HEK293T (cell line): ENCODE measurements around the gene CHRM4.

Source experiments
- CTCF ChIA-PET: fragments of 350-600 bp; formaldehyde crosslinking; extraction: SDS; loops from one replicate; lab custom pipeline; 2021; ENCODE audit warnings: antibody characterized with exemption, inconsistent platforms; lab: Yijun Ruan, JAX
- POLR2A ChIA-PET: fragments of 350-600 bp; formaldehyde crosslinking; extraction: SDS; loops from one replicate; lab custom pipeline; 2020; ENCODE audit warnings: antibody characterized with exemption, inconsistent platforms; lab: Yijun Ruan, JAX
- DNase-seq: peaks from one replicate; pipeline ENCODE4 v3.0.0; 2012; ENCODE audit warnings: mixed read lengths; ENCODE audit errors: extremely low spot score
- ARNT ChIP-seq: fragments of 450-650 bp; IDR thresholded peaks from 2 replicates; pipeline ENCODE4 v1.6.1; 2017; ENCODE audit warnings: mild to moderate bottlenecking
- BHLHE40 ChIP-seq: fragments of 450-650 bp; IDR thresholded peaks from 2 replicates; pipeline ENCODE4 v1.6.1; 2016; ENCODE audit warnings: mild to moderate bottlenecking, moderate library complexity, borderline replicate concordance
- CTBP1 ChIP-seq: fragments of 450-650 bp; IDR thresholded peaks from 2 replicates; pipeline ENCODE4 v1.6.1; 2016; ENCODE audit warnings: borderline replicate concordance
- ELF4 ChIP-seq: fragments of 450-650 bp; IDR thresholded peaks from 2 replicates; pipeline ENCODE4 v1.6.1; 2017; ENCODE audit warnings: antibody characterized with exemption
- FOXA1 ChIP-seq: fragments of 450-650 bp; IDR thresholded peaks from 2 replicates; pipeline ENCODE4 v1.6.1; 2016; ENCODE audit warnings: mild to moderate bottlenecking
- FOXK2 ChIP-seq: fragments of 450-650 bp; IDR thresholded peaks from 2 replicates; pipeline ENCODE4 v1.6.1; 2016; ENCODE audit warnings: mild to moderate bottlenecking
- FOXM1 ChIP-seq: fragments of 450-650 bp; IDR thresholded peaks from 2 replicates; pipeline ENCODE4 v1.6.1; 2017; ENCODE audit warnings: mild to moderate bottlenecking, borderline replicate concordance
- HDGF ChIP-seq: fragments of 450-650 bp; IDR thresholded peaks from 2 replicates; pipeline ENCODE4 v1.6.1; 2017; ENCODE audit warnings: antibody characterized with exemption, borderline replicate concordance
- L3MBTL2 ChIP-seq: fragments of 450-650 bp; conservative IDR thresholded peaks from 2 replicates; pipeline ENCODE4 v1.6.1; 2016; ENCODE audit warnings: mild to moderate bottlenecking
- LEF1 ChIP-seq: fragments of 450-650 bp; IDR thresholded peaks from 2 replicates; pipeline ENCODE4 v1.6.1; 2017; ENCODE audit warnings: mild to moderate bottlenecking, borderline replicate concordance
- NFRKB ChIP-seq: fragments of 450-650 bp; IDR thresholded peaks from 2 replicates; pipeline ENCODE4 v1.6.1; 2016; ENCODE audit warnings: mild to moderate bottlenecking, moderate library complexity
- PKNOX1 ChIP-seq: fragments of 450-650 bp; IDR thresholded peaks from 2 replicates; pipeline ENCODE4 v1.6.1; 2016
- SP1 ChIP-seq: fragments of 450-650 bp; IDR thresholded peaks from 2 replicates; pipeline ENCODE4 v1.6.1; 2017
- SUZ12 ChIP-seq: fragments of 450-650 bp; IDR thresholded peaks from 2 replicates; pipeline ENCODE4 v1.6.1; 2016; ENCODE audit warnings: mild to moderate bottlenecking
- TARDBP ChIP-seq: fragments of 450-650 bp; IDR thresholded peaks from 2 replicates; pipeline ENCODE4 v1.6.1; 2016
- ZNF384 ChIP-seq: fragments of 450-650 bp; IDR thresholded peaks from 2 replicates; pipeline ENCODE4 v1.6.1; 2016

The CHRM4 gene

GRCh38 chr11:46362156-46363030 lies 29.2 kb downstream of the CHRM4 start:
- CTCF ChIA-PET, result interaction anchor here (3.9 kb wide), 1 partner anchor 10 kb away, joined by 30 read pairs; no protein-coding TSS in a partner anchor
- no peak for TF ChIP-seq FOXM1
- POLR2A ChIA-PET, result interaction anchor here (2.3 kb wide), 1 partner anchor 10 kb away, joined by 7 read pairs; no protein-coding TSS in a partner anchor
- no peak for DNase-seq

- ChIA-PET CTCF (interaction anchor here (1.5 to 3.9 kb wide), 4 partner anchors 9 to 30 kb away, joined by 4 to 30 read pairs (median 12); partner anchors contain the start of gene DGKZ), POLR2A (interaction anchor here (0.8 to 2.3 kb wide), 3 partner anchors 9 to 123 kb away, joined by 3 to 7 read pairs (median 3); no protein-coding TSS in a partner anchor)
- TF ChIP-seq CTBP1, result no peak
- TF ChIP-seq FOXM1, result no peak
- TF ChIP-seq ZNF384, result no peak
- TF ChIP-seq TARDBP, result no peak
- no peak for TF ChIP-seq SUZ12
- no peak for TF ChIP-seq NFRKB
- TF ChIP-seq SP1, result no peak
- TF ChIP-seq BHLHE40, result no peak
- TF ChIP-seq L3MBTL2, result no peak
- no peak for TF ChIP-seq FOXK2
- no peak for TF ChIP-seq ELF4
- DNase-seq, result peak; percentile 58
Observed at GRCh38 chr11:46361283-46362155, 30.1 kb downstream of the CHRM4 start.

GRCh38 chr11:46360878-46361277 lies 30.7 kb downstream of the CHRM4 start:
- DNase-seq, result no peak
- ChIA-PET CTCF (interaction anchor here (1.2 to 3.9 kb wide), 5 partner anchors 9 to 31 kb away, joined by 3 to 30 read pairs (median 10); partner anchors contain the start of gene DGKZ), POLR2A (interaction anchor here (1.0 to 2.3 kb wide), 2 partner anchors 8 to 117 kb away, joined by 3 to 7 read pairs; no protein-coding TSS in a partner anchor)
- no peak for TF ChIP-seq NFRKB
- TF ChIP-seq CTBP1, result no peak
- TF ChIP-seq FOXM1, result no peak
- TF ChIP-seq HDGF, result no peak
- no peak for TF ChIP-seq FOXK2
- TF ChIP-seq LEF1, result no peak
- TF ChIP-seq ZNF384, result no peak
- TF ChIP-seq ELF4, result no peak
- no peak for TF ChIP-seq PKNOX1
- no peak for TF ChIP-seq TARDBP
- no peak for TF ChIP-seq SUZ12
- no peak for TF ChIP-seq SP1
- TF ChIP-seq FOXA1, result no peak
- TF ChIP-seq ARNT, result no peak
- TF ChIP-seq L3MBTL2, result no peak
- no peak for TF ChIP-seq BHLHE40

- POLR2A ChIA-PET, result interaction anchor here (0.7 to 1.0 kb wide), 2 partner anchors 10 to 117 kb away, joined by 3 read pairs; no protein-coding TSS in a partner anchor
- DNase-seq, result no peak
- TF ChIP-seq FOXK2 (no peak), SP1 (no peak), HDGF (no peak), CTBP1 (no peak), FOXA1 (no peak), ARNT (no peak), TARDBP (no peak), FOXM1 (no peak), ELF4 (no peak), PKNOX1 (no peak), LEF1 (no peak), NFRKB (no peak)
- CTCF ChIA-PET, result interaction anchor here (1.2 to 3.9 kb wide), 4 partner anchors 8 to 29 kb away, joined by 3 to 30 read pairs (median 12); partner anchors contain the start of gene DGKZ
Observed at GRCh38 chr11:46359953-46360352, 31.6 kb downstream of the CHRM4 start.

- ChIA-PET POLR2A (no interaction called here), CTCF (interaction anchor here (1.0 kb wide), 1 partner anchor 8 kb away, joined by 3 read pairs; no protein-coding TSS in a partner anchor)
- TF ChIP-seq LEF1 (no peak), CTBP1 (no peak), ARNT (no peak), TARDBP (no peak), FOXK2 (no peak), ELF4 (no peak), SUZ12 (no peak), PKNOX1 (no peak), FOXM1 (no peak), ZNF384 (no peak), BHLHE40 (no peak), SP1 (no peak)
- DNase-seq, result no peak
Observed at GRCh38 chr11:46357483-46357936, 34.1 kb downstream of the CHRM4 start.
